IMR-90 (cell line): ENCODE measurements around the gene SIRT2. TPM values are rescaled to one million over a fixed set of nuclear protein-coding genes. Genes with fewer than 3 reads are reported as not detected.

Source experiments
- ATAC-seq: fragments of 200-7000 bp; cut with Tn5 transposase; 2 replicates; pipeline ENCODE4 v1.9.1; 2020; ENCODE audit warnings: low read depth, mild to moderate bottlenecking, moderate library complexity
- BruUV-seq: library from RNA; stranded (reverse); fragments of 400-500 nt; replicated peaks from 2 replicates; lab custom pipeline; 2021; lab: Mats Ljungman, UMichigan
- CTCF ChIA-PET: fragments of 300-600 bp; formaldehyde crosslinking; extraction: SDS; loops from one replicate; lab custom pipeline; 2021; ENCODE audit warnings: antibody characterized with exemption; lab: Yijun Ruan, JAX
- POLR2A ChIA-PET: fragments of 300-600 bp; sonication (Branson Sonifier 250); formaldehyde crosslinking; loops from one replicate; lab custom pipeline; 2022; ENCODE audit warnings: antibody characterized with exemption; ENCODE audit not compliant: unreplicated experiment; lab: Charles Lee
- DNase-seq: peaks from one replicate; pipeline ENCODE4 v3.0.0; 2013
- H2AFZ ChIP-seq: replicated peaks from 2 replicates; pipeline ENCODE3; 2013; ENCODE audit warnings: low read length, mild to moderate bottlenecking; ENCODE audit not compliant: poor library complexity
- H2AK5ac ChIP-seq: 2 replicates; pipeline ENCODE4 v1.6.1; 2013; ENCODE audit warnings: low read depth, low read length, inconsistent platforms
- H2AK9ac ChIP-seq: replicated peaks from 2 replicates; pipeline ENCODE3; 2013; ENCODE audit warnings: mild to moderate bottlenecking, low read depth, low read length, moderate library complexity; ENCODE audit not compliant: poor library complexity
- H2BK120ac ChIP-seq: 2 replicates; pipeline ENCODE4 v1.6.1; 2013; ENCODE audit warnings: low read depth, low read length, inconsistent platforms
- H2BK15ac ChIP-seq: 3 replicates; pipeline ENCODE4 v1.6.1; 2013; ENCODE audit warnings: low read depth, low read length, inconsistent platforms
- H2BK20ac ChIP-seq: 2 replicates; pipeline ENCODE4 v1.6.1; 2013; ENCODE audit warnings: low read depth, mild to moderate bottlenecking, inconsistent platforms, low read length, moderate library complexity
- H2BK5ac ChIP-seq: 2 replicates; pipeline ENCODE4 v1.6.1; 2013; ENCODE audit warnings: mild to moderate bottlenecking, low read depth, low read length, inconsistent platforms; ENCODE audit not compliant: poor library complexity, severe bottlenecking
- H3K14ac ChIP-seq: replicated peaks from 2 replicates; pipeline ENCODE4 v1.6.1; 2013; ENCODE audit warnings: low read depth, low read length, inconsistent platforms
- H3K18ac ChIP-seq: 2 replicates; pipeline ENCODE4 v1.6.1; 2013; ENCODE audit warnings: low read depth, low read length, control low read depth
- H3K23ac ChIP-seq: 2 replicates; pipeline ENCODE4 v1.6.1; 2013; ENCODE audit warnings: low read depth, low read length, inconsistent platforms
- H3K27ac ChIP-seq: 2 replicates; pipeline ENCODE4 v1.5.1; 2013; ENCODE audit warnings: mild to moderate bottlenecking, control low read depth, low read length; ENCODE audit not compliant: insufficient read depth
- H3K27me3 ChIP-seq: 2 replicates; pipeline ENCODE4 v1.6.1; 2013; ENCODE audit warnings: low read length; ENCODE audit not compliant: control insufficient read depth, insufficient read depth
- H3K36me3 ChIP-seq: 2 replicates; pipeline ENCODE4 v1.6.1; 2013; ENCODE audit warnings: low read length, mixed read lengths; ENCODE audit not compliant: control insufficient read depth, insufficient read depth
- H3K4ac ChIP-seq: 2 replicates; pipeline ENCODE4 v1.6.1; 2013; ENCODE audit warnings: low read depth, low read length, inconsistent platforms
- H3K4me1 ChIP-seq: 2 replicates; pipeline ENCODE4 v1.6.1; 2013; ENCODE audit warnings: low read length, mixed read lengths; ENCODE audit not compliant: control insufficient read depth, insufficient read depth
- H3K4me2 ChIP-seq: 2 replicates; pipeline ENCODE4 v1.6.1; 2013; ENCODE audit warnings: low read depth, mild to moderate bottlenecking, control low read depth, low read length, moderate library complexity
- H3K4me3 ChIP-seq: 2 replicates; pipeline ENCODE4 v1.5.1; 2013; ENCODE audit warnings: low read depth, mild to moderate bottlenecking, control low read depth, low read length, moderate library complexity; ENCODE audit not compliant: insufficient read depth
- H3K56ac ChIP-seq: 2 replicates; pipeline ENCODE4 v1.6.1; 2013; ENCODE audit warnings: low read length, inconsistent platforms; ENCODE audit not compliant: insufficient read depth; ENCODE audit errors: extremely low read depth
- H3K79me1 ChIP-seq, 2 experiments: 2 replicates each; pipeline ENCODE4 v1.6.1; 2013; ENCODE audit warnings: low read length in 2 of 2, inconsistent platforms in 1 of 2, low read depth in 1 of 2
- H3K9ac ChIP-seq: 2 replicates; pipeline ENCODE4 v1.6.1; 2013; ENCODE audit warnings: low read depth, low read length, control low read depth
- H3K9me1 ChIP-seq: 2 replicates; pipeline ENCODE4 v1.6.1; 2013; ENCODE audit warnings: low read length, inconsistent platforms; ENCODE audit not compliant: insufficient read depth
- H3K9me3 ChIP-seq: 2 replicates; pipeline ENCODE4 v1.6.1; 2013; ENCODE audit warnings: low read length; ENCODE audit not compliant: control insufficient read depth, insufficient read depth
- H4K20me1 ChIP-seq: 2 replicates; pipeline ENCODE4 v1.6.1; 2013; ENCODE audit warnings: low read length, inconsistent platforms; ENCODE audit not compliant: insufficient read depth
- H4K5ac ChIP-seq: 2 replicates; pipeline ENCODE4 v1.6.1; 2013; ENCODE audit warnings: mild to moderate bottlenecking, low read depth, low read length, control low read depth
- H4K8ac ChIP-seq, 2 experiments: 2 replicates each; pipeline ENCODE4 v1.6.1; 2013; ENCODE audit warnings: low read depth in 2 of 2, low read length in 2 of 2, control low read depth in 1 of 2, inconsistent platforms in 1 of 2
- H4K91ac ChIP-seq: 2 replicates; pipeline ENCODE4 v1.6.1; 2013; ENCODE audit warnings: low read depth, low read length, inconsistent platforms; ENCODE audit not compliant: insufficient read depth
- BHLHE40 ChIP-seq: fragments of 150-350 bp; IDR thresholded peaks from 2 replicates; pipeline ENCODE4 v1.6.1; 2016; ENCODE audit warnings: mild to moderate bottlenecking, low read depth, low read length
- CEBPB ChIP-seq: IDR thresholded peaks from 2 replicates; pipeline ENCODE4 v1.6.1; 2012; ENCODE audit warnings: low read depth, low read length, improper control_type of control experiment
- CHD1 ChIP-seq: IDR thresholded peaks from 2 replicates; pipeline ENCODE4 v1.6.1; 2012; ENCODE audit warnings: low read depth, low read length, improper control_type of control experiment
- CTCF ChIP-seq: conservative IDR thresholded peaks from 2 replicates; pipeline ENCODE4 v1.5.1; 2012; ENCODE audit warnings: mild to moderate bottlenecking, low read depth, low read length, improper control_type of control experiment
- FOS ChIP-seq: fragments of 150-350 bp; IDR thresholded peaks from 2 replicates; pipeline ENCODE4 v1.6.1; 2016; ENCODE audit warnings: low read depth, low read length
- MAFK ChIP-seq: IDR thresholded peaks from 2 replicates; pipeline ENCODE4 v1.6.1; 2012; ENCODE audit warnings: low read depth, low read length, improper control_type of control experiment
- MAZ ChIP-seq: IDR thresholded peaks from 2 replicates; pipeline ENCODE4 v1.6.1; 2012; ENCODE audit warnings: low read depth, mild to moderate bottlenecking, low read length, improper control_type of control experiment, moderate library complexity, borderline replicate concordance
- MXI1 ChIP-seq: IDR thresholded peaks from 2 replicates; pipeline ENCODE4 v1.6.1; 2012; ENCODE audit warnings: low read depth, mild to moderate bottlenecking, low read length, moderate library complexity, borderline replicate concordance
- NFE2L2 ChIP-seq: fragments of 150-350 bp; IDR thresholded peaks from 2 replicates; pipeline ENCODE4 v1.6.1; 2016; ENCODE audit warnings: low read depth, mild to moderate bottlenecking, low read length
- POLR2A ChIP-seq: IDR thresholded peaks from 2 replicates; pipeline ENCODE4 v1.6.1; 2012; ENCODE audit warnings: mild to moderate bottlenecking, low read depth, low read length
- RAD21 ChIP-seq: IDR thresholded peaks from 2 replicates; pipeline ENCODE4 v1.6.1; 2012; ENCODE audit warnings: low read length, improper control_type of control experiment
- RCOR1 ChIP-seq: IDR thresholded peaks from 2 replicates; pipeline ENCODE4 v1.6.1; 2012; ENCODE audit warnings: mild to moderate bottlenecking, low read length, improper control_type of control experiment; ENCODE audit not compliant: insufficient replicate concordance
- RFX5 ChIP-seq: IDR thresholded peaks from 2 replicates; pipeline ENCODE4 v1.8.0; 2012; ENCODE audit warnings: low read depth, mild to moderate bottlenecking, low read length, moderate library complexity
- SMC3 ChIP-seq: fragments of 150-350 bp; IDR thresholded peaks from 2 replicates; pipeline ENCODE4 v1.6.1; 2016; ENCODE audit warnings: low read depth, mild to moderate bottlenecking, antibody characterized with exemption, low read length, moderate library complexity
- WGBS, 2 experiments: methylation state at CpG; one replicate each; pipeline versions ENCODE4 v1.1.5 to v1.1.7; 2013; ENCODE audit warnings: missing lambda C conversion rate in 2 of 2; ENCODE audit not compliant: insufficient read length in 1 of 2; ENCODE audit errors: extremely low coverage in 2 of 2; 5-methylcytosine and 5-hydroxymethylcytosine counted together
- dilution Hi-C: fragments of 300-500 bp; cut with HindIII; formaldehyde crosslinking; loops from one replicate; pipeline ENCODE4 v1.14.3; 2018; ENCODE audit warnings: low sequenced_read_pairs; ENCODE audit not compliant: unreplicated experiment
- in situ Hi-C: fragments of 300-500 bp; cut with MboI; formaldehyde crosslinking; loops from 3 replicates; pipeline ENCODE4 v1.14.3; 2019; ENCODE audit warnings: low sequenced_read_pairs, inconsistent platforms, mixed read lengths
- intact Hi-C: fragments of 100-400 bp; cut with micrococcal nuclease; formaldehyde crosslinking; loops from 2 replicates; pipeline ENCODE4 v1.10.0; 2022
- polyA plus RNA-seq, 3 experiments: library from polyadenylated mRNA; depleted of rRNA; stranded (reverse); fragments of >200 nt; gene quantifications; 2 replicates each; pipeline ENCODE4 v1.2.3, GENCODE V29; 2012; ENCODE audit warnings: low replicate concordance in 1 of 3
- total RNA-seq: library from RNA; depleted of rRNA; stranded (reverse); fragments of >200 nt; gene quantifications from 2 replicates; pipeline ENCODE4 v1.2.3, GENCODE V29; 2012
- TF ChIP-seq, protein P1 (sequence below): fragments of 150-350 bp; IDR thresholded peaks from 2 replicates; pipeline ENCODE4 v1.6.1; 2016; ENCODE audit warnings: low read depth, mild to moderate bottlenecking, low read length, moderate library complexity, borderline replicate concordance

Gene SIRT2
- total and polyA plus RNA-seq, 2 of the 4 experiments (the other 2 are of a cell fraction): 43.0 to 50.0 TPM

- Histone ChIP-seq H2BK20ac (no peak overlapping the region), H3K9ac (no peak overlapping the region), H3K79me1 (no peaks in the 10 kb centered on the region), H2BK15ac (no peak overlapping the region), H3K9me1 (0 out of 2 replicates have a peak, but pooled peaks cover 2% of the 10 kb centered on the region), H3K14ac (no peak overlapping the region), H3K18ac (no peak overlapping the region), H3K27ac (no peak overlapping the region), H3K4me1 (no peaks in the 10 kb centered on the region), H4K91ac (no peak overlapping the region), H2AK9ac (no peak overlapping the region), H3K23ac (no peak overlapping the region), H2AK5ac (no peak overlapping the region), H4K5ac (no peak overlapping the region), H4K8ac (no peak overlapping the region), H2AFZ (no peak overlapping the region), H3K4ac (no peak overlapping the region), H3K9me3 (no peaks in the 10 kb centered on the region), H3K4me3 (no peak overlapping the region), H3K36me3 (peaks cover 21% of the 10 kb centered on the region), H2BK5ac (no peak overlapping the region), H2BK120ac (no peak overlapping the region), H3K4me2 (no peak overlapping the region), H3K56ac (no peak overlapping the region), H3K27me3 (no peaks in the 10 kb centered on the region), H4K20me1 (no peaks in the 10 kb centered on the region; the same call in 1 of the 2 replicates)
- DNase-seq: no peak
- BruUV-seq: no TSS peak
- POLR2A ChIA-PET: no interaction called here
- intact Hi-C loops (no loop called here), dilution Hi-C loops (no loop called here), in situ Hi-C loops (no loop called here)
- ATAC-seq: no peak
- TF ChIP-seq FOS (no peak), NFE2L2 (no peak), CEBPB (no peak), MXI1 (no peak), RFX5 (no peak), POLR2A (no peak), CTCF (no peak), RCOR1 (no peak), RAD21 (no peak), BHLHE40 (no peak), MAZ (no peak), SMC3 (no peak), MAFK (no peak), CHD1 (no peak)
- TF ChIP-seq, protein P1, sequence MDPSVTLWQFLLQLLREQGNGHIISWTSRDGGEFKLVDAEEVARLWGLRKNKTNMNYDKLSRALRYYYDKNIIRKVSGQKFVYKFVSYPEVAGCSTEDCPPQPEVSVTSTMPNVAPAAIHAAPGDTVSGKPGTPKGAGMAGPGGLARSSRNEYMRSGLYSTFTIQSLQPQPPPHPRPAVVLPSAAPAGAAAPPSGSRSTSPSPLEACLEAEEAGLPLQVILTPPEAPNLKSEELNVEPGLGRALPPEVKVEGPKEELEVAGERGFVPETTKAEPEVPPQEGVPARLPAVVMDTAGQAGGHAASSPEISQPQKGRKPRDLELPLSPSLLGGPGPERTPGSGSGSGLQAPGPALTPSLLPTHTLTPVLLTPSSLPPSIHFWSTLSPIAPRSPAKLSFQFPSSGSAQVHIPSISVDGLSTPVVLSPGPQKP: no peak
- CTCF ChIA-PET: no interaction called here
- no CpG with 5 or more reads among the region's 8 CpGs for WGBS, 2 experiments
Measured at GRCh38 chr19:38889803-38890202, 9.6 kb downstream of the SIRT2 start.
